Tibial nerve (tissue), 3 donors: ENCODE results near the gene RCCD1.

Source experiments
- CTCF ChIP-seq, 5 experiments: fragments of 200-600 bp in 3 of 5; fragments of 450-650 bp in 2 of 5; sonication (generic) in 3 of 5; IDR thresholded peaks; one replicate each; pipeline ENCODE4 v1.5.1; 2016 to 2019; ENCODE audit warnings: antibody characterized with exemption in 5 of 5, mild to moderate bottlenecking in 3 of 5, moderate library complexity in 2 of 5
- POLR2A ChIP-seq, 2 donors: fragments of 450-650 bp; IDR thresholded peaks; one replicate each; pipeline ENCODE4 v1.6.1; 2017; ENCODE audit warnings: antibody characterized with exemption in 2 of 2, mild to moderate bottlenecking in 2 of 2, moderate library complexity in 2 of 2

- no peak for TF ChIP-seq POLR2A (IDR thresholded peaks at IDR 0.05)
- TF ChIP-seq CTCF (IDR thresholded peaks at IDR 0.05): no peak
These were observed 39.4 kb downstream of the RCCD1 start for GRCh38 chr15:90994059-90994416.
